M059J (cell line): Measurements from ENCODE around the gene BCL7C. TPM values are rescaled to one million over a fixed set of nuclear protein-coding genes. Genes with fewer than 3 reads are reported as not detected.
"Not testable (repeated sequence)": the region's sequence is repeated elsewhere in the genome, so short reads cannot be mapped to it uniquely, and the experiment has no call there.

Experiments
- DNase-seq: peaks from one replicate; pipeline ENCODE4 v3.0.0-alpha.2; 2012; ENCODE audit warnings: low read depth
- total RNA-seq: library from RNA; depleted of rRNA; stranded (reverse); fragments of >200 nt; shearing (Covaris generic); gene quantifications from 2 replicates; pipeline ENCODE4 v1.2.3, GENCODE V29; 2014; rRNA removed

BCL7C gene
- total RNA-seq, 1 experiment from 2014 or later = 34.7 TPM

- DNase-seq = no peak
Observed at GRCh38 chr16:30866031-30866430, 27.8 kb downstream of the BCL7C start.

GRCh38 chr16:30863178-30863577 is 30.7 kb downstream of the BCL7C start:
- DNase-seq = not testable (repeated sequence)

GRCh38 chr16:30860729-30861128 is 33.1 kb downstream of the BCL7C start:
- not testable (repeated sequence) for DNase-seq

GRCh38 chr16:30858829-30859423 is 35.0 kb downstream of the BCL7C start:
- peak; percentile 25 for DNase-seq

- DNase-seq = no peak
Observed at GRCh38 chr16:30858111-30858495, 35.8 kb downstream of the BCL7C start.

- no peak for DNase-seq
Observed at GRCh38 chr16:30853758-30854157, 40.1 kb downstream of the BCL7C start.

DNA sequence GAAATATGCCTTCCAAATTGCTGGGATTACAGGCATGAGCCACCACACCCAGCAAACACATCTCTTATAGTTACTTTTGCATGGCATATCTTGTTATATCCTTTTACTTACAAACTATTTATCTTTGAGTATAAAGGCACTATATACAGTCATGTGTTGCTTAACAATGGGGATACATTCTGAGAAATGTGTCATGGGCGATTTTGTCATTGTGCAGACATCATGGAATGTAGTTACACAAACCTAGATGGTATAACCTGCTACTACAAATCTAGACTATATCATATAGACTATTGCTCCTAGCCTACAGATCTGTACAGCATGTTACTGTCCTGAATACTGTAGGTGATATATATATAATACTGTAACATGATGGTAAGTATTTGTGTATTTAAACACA is 43.6 kb downstream of the BCL7C start:
- no peak for DNase-seq

GRCh38 chr16:30846649-30847402 is 47.1 kb downstream of the BCL7C start:
- DNase-seq = no peak

GRCh38 chr16:30844671-30845449 is 49.0 kb downstream of the BCL7C start:
- DNase-seq = peak; percentile 88

DNA sequence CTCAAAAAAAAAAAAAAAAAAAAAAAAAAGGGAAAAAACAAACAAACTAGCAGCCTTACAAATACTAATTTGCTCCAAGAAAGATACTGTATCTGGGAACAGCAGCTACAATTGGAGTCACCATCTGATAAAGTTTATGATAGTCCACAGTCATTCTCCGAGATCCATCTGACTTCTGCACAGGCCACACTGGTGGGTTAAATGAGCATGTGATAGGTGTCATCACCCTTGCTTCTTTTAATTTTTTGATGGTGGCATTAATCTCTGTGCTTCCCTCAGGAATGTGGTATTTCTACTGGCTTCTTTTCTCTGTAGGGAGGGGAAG is 49.6 kb downstream of the BCL7C start:
- no peak for DNase-seq

DNA sequence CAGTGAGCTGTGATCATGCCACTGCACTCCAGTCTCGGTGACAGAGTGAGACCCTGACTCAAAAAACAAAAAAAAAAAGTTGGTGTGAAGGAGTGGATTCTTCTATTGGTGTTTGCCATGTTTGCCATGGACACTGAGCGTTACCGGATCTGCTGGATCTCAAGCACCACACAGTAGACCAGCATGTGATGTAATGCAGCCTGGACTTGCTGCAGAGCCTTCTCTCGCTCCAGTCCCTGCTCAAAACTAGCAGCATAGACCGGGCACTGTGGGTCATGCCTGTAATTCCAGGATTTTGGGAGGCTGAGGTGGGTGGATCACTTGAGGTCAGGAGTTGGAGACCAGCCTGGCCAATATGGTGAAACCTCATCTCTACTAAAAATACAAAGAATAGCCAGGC is 50.4 kb downstream of the BCL7C start:
- DNase-seq = no peak

DNA sequence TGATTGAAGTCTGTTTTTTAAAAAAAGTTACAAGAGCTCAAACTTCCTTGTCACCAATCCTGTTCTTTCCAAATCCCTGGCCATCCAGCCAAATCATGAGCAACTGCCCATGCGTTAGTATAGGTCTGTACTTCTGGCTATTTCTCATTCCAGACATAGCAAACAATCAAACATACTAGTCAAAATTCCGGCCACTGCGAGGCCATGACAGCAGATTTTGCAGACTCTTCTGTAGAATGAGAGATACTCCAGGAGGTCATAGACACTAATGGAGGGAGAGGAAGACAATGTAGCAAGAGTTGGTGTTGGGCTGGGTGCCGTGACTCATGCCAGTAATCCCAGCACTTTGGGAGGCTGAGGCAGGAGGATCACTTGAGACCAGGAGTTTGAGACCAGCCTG is 50.9 kb downstream of the BCL7C start:
- DNase-seq = no peak

GRCh38 chr16:30841332-30841731 is 52.5 kb downstream of the BCL7C start:
- DNase-seq = no peak

DNA sequence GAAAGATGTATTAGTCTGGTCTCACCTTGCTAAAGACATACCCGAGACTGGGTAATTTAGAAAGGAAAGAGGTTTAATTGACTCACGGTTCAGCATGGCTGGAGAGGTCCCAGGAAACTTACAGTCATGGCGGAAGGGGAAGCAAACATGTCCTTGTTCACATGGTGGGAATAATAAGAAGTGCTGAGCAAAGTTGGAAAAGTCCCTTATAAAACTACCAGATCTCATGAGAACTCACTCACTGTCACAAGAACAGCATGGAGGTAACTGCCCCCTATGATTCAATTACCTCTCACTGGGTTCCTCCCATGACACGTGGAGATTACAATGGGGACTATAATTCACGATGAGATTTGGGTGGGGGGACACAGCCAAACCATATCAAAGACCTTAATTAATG is 53.3 kb downstream of the BCL7C start:
- no peak for DNase-seq

DNA sequence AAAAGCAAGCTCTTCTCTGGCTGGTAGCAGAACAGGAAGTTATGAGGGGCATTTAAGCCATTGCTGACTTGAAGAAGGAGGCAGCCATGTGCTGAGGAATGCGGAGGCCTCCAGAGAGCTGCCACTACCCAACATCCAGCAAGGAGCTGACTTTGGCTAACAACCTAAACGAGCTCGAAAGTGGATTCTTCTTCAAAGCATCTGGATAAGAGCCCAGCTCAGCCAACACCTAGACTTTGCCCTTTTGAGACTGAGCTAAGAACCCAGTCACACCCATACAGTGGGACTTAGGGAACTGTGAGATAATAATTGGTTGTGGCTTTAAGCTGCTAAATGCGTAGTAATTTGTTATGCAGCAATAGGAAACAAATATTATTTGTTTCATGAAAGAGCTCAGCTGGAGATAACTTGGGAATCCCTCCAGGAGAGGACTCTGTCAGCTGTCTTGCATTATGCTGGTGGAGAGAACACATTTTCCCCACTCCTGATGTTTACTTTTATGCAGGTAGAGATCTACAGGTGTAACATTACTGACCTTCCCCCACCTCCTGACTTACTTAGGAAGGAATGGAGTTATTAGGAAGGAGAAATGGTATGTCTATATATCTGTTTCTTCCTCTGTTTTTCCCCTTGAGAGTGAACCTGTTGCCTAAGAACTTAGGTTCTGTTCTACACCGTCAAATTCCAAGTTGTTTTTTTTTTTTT is 54.2 kb downstream of the BCL7C start:
- DNase-seq = no peak

GRCh38 chr16:30838876-30839471 is 54.9 kb downstream of the BCL7C start:
- DNase-seq = no peak

DNA sequence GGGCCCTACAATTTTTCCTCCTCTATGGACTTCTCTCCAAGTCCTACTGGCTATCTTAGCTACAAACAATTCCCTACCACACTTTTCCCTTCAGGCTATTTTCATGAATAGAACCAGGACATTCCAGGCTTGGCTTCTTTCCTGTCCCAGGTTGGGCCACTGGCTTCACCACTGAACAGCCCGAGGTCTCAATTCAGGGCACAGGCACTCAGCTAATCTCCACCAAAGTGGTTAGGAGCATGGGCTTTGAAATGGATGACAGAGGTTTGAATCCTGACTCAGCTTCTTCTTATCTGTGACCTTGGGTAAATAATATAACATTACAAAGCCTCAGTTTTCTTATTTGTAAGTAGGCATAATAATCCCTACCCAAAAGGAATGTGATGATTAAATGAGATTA is 56.0 kb downstream of the BCL7C start:
- DNase-seq = peak; percentile 94

Other genes with a start within 250 kb of the BCL7C start
- 6.1 and 14.1 TPM in 2 replicates for gene PRR14, start 243.1 kb downstream of the BCL7C start, total RNA-seq
- gene FBRS, start 235.6 kb downstream of the BCL7C start, total RNA-seq = 7.5 and 14.2 TPM in 2 replicates
- gene SRCAP, start 194.9 kb downstream of the BCL7C start, total RNA-seq = 6.9 and 11.7 TPM in 2 replicates
- gene PHKG2, start 145.7 kb downstream of the BCL7C start, total RNA-seq = 39.6 and 57.4 TPM in 2 replicates
- gene CFAP119, start 132.0 kb downstream of the BCL7C start, total RNA-seq = 4.8 and 5.2 TPM in 2 replicates
- 72.4 and 104 TPM in 2 replicates for gene RNF40, start 131.8 kb downstream of the BCL7C start, total RNA-seq
- gene ZNF629, start 106.9 kb downstream of the BCL7C start, total RNA-seq = 10.9 and 23.0 TPM in 2 replicates
- 0.42 TPM in 1 of 2 replicates, not detected in the other for gene CTF1, start 2.5 kb upstream of the BCL7C start, total RNA-seq
- gene FBXL19, start 29.5 kb upstream of the BCL7C start, total RNA-seq = 10.5 and 16.8 TPM in 2 replicates
- gene ORAI3, start 55.0 kb upstream of the BCL7C start, total RNA-seq = 46.0 and 58.5 TPM in 2 replicates
- 1.4 and 3.9 TPM in 2 replicates for gene SETD1A, start 63.7 kb upstream of the BCL7C start, total RNA-seq
- gene HSD3B7, start 91.1 kb upstream of the BCL7C start, total RNA-seq = 7.0 and 8.2 TPM in 2 replicates
- gene STX1B, start 116.6 kb upstream of the BCL7C start, total RNA-seq = 0.20 and 0.37 TPM in 2 replicates
- 11.7 and 26.7 TPM in 2 replicates for gene STX4, start 139.5 kb upstream of the BCL7C start, total RNA-seq
- gene ZNF668, start 180.2 kb upstream of the BCL7C start, total RNA-seq = 6.5 and 11.9 TPM in 2 replicates
- 14.3 and 21.5 TPM in 2 replicates for gene ZNF646, start 180.3 kb upstream of the BCL7C start, total RNA-seq
- 2.5 and 2.7 TPM in 2 replicates for gene PRSS53, start 194.9 kb upstream of the BCL7C start, total RNA-seq
- 193 and 223 TPM in 2 replicates for gene VKORC1, start 200.7 kb upstream of the BCL7C start, total RNA-seq
- gene BCKDK, start 214.3 kb upstream of the BCL7C start, total RNA-seq = 52.8 and 57.7 TPM in 2 replicates
- 45.0 and 53.3 TPM in 2 replicates for gene KAT8, start 223.6 kb upstream of the BCL7C start, total RNA-seq
- gene PRSS8, start 241.7 kb upstream of the BCL7C start, total RNA-seq = 0.20 TPM in 1 of 2 replicates, not detected in the other